Nephron (organoid): Measurements from ENCODE around the gene DUSP28.

ENCODE experiments used
- H3K27ac Mint-ChIP-seq, 3 experiments: 2 replicates each; pipeline ENCODE4 v1.8.0; 2020; ENCODE audit warnings: mixed read lengths in 3 of 3, mild to moderate bottlenecking in 2 of 3, moderate library complexity in 1 of 3
- H3K27me3 Mint-ChIP-seq: 2 replicates; pipeline ENCODE4 v1.8.0; 2021; ENCODE audit warnings: low read depth, mild to moderate bottlenecking, moderate library complexity, mixed read lengths
- H3K36me3 Mint-ChIP-seq: 2 replicates; pipeline ENCODE4 v1.8.0; 2020; ENCODE audit warnings: low read depth, mixed read lengths
- H3K4me1 Mint-ChIP-seq: 2 replicates; pipeline ENCODE4 v1.8.0; 2020; ENCODE audit warnings: mixed read lengths
- H3K4me3 Mint-ChIP-seq, 3 experiments: 2 replicates each; pipeline ENCODE4 v1.8.0; 2020; ENCODE audit warnings: mild to moderate bottlenecking in 3 of 3, mixed read lengths in 3 of 3, moderate library complexity in 2 of 3
- H3K9me3 Mint-ChIP-seq: 2 replicates; pipeline ENCODE4 v1.8.0; 2020; ENCODE audit warnings: mixed read lengths
- TF ChIP-seq, protein P1 (sequence below), 3 experiments: fragments of 200-600 bp; sonication (generic); IDR thresholded peaks; one replicate each; pipeline ENCODE4 v1.5.0; 2021; ENCODE audit warnings: antibody characterized with exemption in 3 of 3; ENCODE audit not compliant: unreplicated experiment in 3 of 3

Gene DUSP28

DNA sequence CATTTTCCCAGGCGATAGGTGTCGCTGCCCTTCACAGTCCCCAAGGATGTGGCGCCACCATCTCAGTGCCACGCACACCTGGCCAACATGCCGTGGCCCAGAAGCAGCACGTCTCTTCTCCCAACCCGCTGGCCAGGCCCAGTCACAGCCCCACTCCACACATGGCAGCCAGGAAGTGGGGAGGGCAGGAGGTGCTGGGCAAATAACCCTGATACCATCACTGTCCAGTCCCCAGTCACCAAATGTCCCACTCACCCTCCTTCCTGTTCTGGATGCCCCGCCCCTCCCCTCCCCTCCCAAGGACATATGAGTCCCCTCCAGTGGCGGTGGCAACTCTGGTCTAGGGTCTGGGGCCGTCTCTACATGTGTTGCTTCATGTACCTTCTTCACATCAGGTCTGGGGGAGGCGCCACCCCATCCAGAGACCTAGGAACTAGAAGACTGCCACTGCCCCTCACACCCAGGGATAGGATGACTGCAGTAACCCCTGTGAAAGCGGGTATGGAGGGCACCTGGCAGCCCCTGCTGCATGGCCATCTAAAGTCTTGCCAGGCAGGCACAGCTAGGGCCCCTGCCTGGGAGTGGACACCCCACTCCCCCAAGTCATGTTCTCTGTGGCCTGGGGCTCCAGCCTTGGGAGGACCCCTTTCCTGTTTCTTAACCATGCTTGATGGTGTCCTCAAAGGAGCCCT, 19.1 kb downstream of the DUSP28 start:
- H3K4me3 Mint-ChIP-seq: no peak overlapping the region
- TF ChIP-seq, protein P1, sequence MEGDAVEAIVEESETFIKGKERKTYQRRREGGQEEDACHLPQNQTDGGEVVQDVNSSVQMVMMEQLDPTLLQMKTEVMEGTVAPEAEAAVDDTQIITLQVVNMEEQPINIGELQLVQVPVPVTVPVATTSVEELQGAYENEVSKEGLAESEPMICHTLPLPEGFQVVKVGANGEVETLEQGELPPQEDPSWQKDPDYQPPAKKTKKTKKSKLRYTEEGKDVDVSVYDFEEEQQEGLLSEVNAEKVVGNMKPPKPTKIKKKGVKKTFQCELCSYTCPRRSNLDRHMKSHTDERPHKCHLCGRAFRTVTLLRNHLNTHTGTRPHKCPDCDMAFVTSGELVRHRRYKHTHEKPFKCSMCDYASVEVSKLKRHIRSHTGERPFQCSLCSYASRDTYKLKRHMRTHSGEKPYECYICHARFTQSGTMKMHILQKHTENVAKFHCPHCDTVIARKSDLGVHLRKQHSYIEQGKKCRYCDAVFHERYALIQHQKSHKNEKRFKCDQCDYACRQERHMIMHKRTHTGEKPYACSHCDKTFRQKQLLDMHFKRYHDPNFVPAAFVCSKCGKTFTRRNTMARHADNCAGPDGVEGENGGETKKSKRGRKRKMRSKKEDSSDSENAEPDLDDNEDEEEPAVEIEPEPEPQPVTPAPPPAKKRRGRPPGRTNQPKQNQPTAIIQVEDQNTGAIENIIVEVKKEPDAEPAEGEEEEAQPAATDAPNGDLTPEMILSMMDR (IDR thresholded peaks at IDR 0.05; ENCODE audit: unreplicated experiment in 3 of 3): no peak
- peaks cover 31% of the 10 kb centered on the region for H3K36me3 Mint-ChIP-seq
- H3K27me3 Mint-ChIP-seq: no peaks in the 10 kb centered on the region
- H3K4me1 Mint-ChIP-seq: peaks cover 7% of the 10 kb centered on the region
- H3K9me3 Mint-ChIP-seq: no peaks in the 10 kb centered on the region
- no peak overlapping the region for H3K27ac Mint-ChIP-seq

DNA sequence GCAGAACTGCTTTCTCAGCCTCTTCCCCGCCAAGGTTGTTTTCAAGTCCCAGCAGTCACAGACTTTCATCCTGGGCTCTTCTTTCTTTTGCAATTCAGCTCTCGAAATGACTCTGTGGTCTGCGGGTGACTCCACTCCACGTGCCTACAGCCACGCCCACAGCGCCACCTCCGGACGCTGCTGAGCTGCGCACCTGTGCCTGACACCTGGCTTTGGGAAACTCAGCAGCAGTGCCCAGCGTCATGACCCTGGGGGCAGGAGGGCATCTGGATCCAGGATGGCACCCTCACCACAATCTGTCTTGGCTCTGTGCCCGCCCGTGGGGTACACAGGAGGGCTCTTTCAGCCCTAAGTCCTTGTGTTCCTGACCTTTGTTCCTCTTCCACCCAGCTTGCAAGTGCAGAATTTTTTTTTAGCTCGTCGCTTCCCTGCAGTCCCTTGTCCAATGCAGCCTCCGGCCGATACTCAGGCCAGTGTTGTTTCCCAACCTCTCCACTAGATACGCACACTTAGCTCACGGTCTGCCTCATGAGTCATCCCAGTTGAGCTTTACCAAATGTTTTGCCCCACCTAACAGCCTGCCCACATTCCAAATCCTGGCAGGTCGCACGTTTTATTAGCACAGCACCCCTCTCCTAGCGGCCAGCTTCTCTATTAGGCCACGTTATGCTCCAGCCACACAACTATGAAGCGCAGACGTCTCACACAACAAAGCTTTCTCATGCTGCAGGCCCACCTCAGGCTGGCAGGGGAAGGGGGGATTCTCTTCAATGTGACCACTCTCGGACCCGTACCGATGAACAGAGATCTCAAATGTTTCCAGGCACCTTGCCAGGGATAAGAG, 19.8 kb downstream of the DUSP28 start:
- Mint-ChIP-seq H3K4me1 (peaks cover 15% of the 10 kb centered on the region), H3K27me3 (no peaks in the 10 kb centered on the region), H3K27ac (no peak overlapping the region), H3K4me3 (peak overlapping the region in 2 of 3 experiments; percentile 10 to 35), H3K36me3 (peaks cover 31% of the 10 kb centered on the region), H3K9me3 (no peaks in the 10 kb centered on the region)
- TF ChIP-seq, protein P1 (IDR thresholded peaks at IDR 0.05; ENCODE audit: unreplicated experiment in 3 of 3): no peak

- H3K36me3 Mint-ChIP-seq: peaks cover 31% of the 10 kb centered on the region
- no peaks in the 10 kb centered on the region for H3K9me3 Mint-ChIP-seq
Observed at GRCh38 chr2:240581811-240582210, 21.7 kb downstream of the DUSP28 start.

DNA sequence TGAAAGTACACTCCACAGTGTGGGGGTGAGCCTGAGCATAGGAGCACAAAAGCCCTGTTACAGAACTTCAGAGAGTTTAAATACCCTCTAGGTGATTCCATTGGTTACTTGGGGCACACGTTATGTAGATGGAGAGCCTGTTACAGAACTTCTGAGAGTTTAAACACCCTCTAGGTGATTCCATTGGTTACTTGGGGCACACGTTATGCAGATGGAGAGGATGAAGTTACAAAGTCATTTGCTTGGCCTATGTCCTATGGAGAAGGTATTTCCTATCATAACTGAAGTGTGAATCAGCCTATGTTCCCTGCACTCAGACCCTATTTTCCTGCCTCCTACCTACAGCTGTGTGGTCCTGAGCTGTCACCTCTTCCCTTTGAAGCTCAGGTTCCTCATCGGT, 22.6 kb downstream of the DUSP28 start:
- Mint-ChIP-seq H3K4me3 (peak overlapping the region in 2 of 3 experiments; percentile 52 to 75), H3K9me3 (no peaks in the 10 kb centered on the region), H3K4me1 (peaks cover 26% of the 10 kb centered on the region), H3K27ac (no peak overlapping the region), H3K27me3 (no peaks in the 10 kb centered on the region), H3K36me3 (peaks cover 31% of the 10 kb centered on the region)
- TF ChIP-seq, protein P1 (IDR thresholded peaks at IDR 0.05; ENCODE audit: unreplicated experiment in 3 of 3): no peak

More at GRCh38 chr2:240581811-240582210, 21.7 kb downstream of the DUSP28 start:
- TF ChIP-seq, protein P1 (IDR thresholded peaks at IDR 0.05; ENCODE audit: unreplicated experiment in 3 of 3): no peak
- Mint-ChIP-seq H3K27ac (no peak overlapping the region), H3K4me1 (peaks cover 21% of the 10 kb centered on the region), H3K4me3 (peak overlapping the region in 2 of 3 experiments; percentile 18 to 19), H3K27me3 (no peaks in the 10 kb centered on the region)

GRCh38 chr2:240583774-240584173, 23.6 kb downstream of the DUSP28 start:
- no peaks in the 10 kb centered on the region for H3K27me3 Mint-ChIP-seq
- TF ChIP-seq, protein P1 (IDR thresholded peaks at IDR 0.05; ENCODE audit: unreplicated experiment in 3 of 3): no peak
- H3K27ac Mint-ChIP-seq: no peak overlapping the region
- H3K4me3 Mint-ChIP-seq: peak overlapping the region; percentile 35 to 75 (median 71)
- no peaks in the 10 kb centered on the region for H3K9me3 Mint-ChIP-seq
- H3K36me3 Mint-ChIP-seq: peaks cover 34% of the 10 kb centered on the region
- H3K4me1 Mint-ChIP-seq: peaks cover 36% of the 10 kb centered on the region
